Measurements from ENCODE around the gene C6. TPM values are rescaled to one million over a fixed set of nuclear protein-coding genes. Genes with fewer than 3 reads are reported as not detected.
A peak's percentile ranks its signal among the peaks of the same experiment; 100 is the strongest.

C6 gene
- total and polyA plus RNA-seq, 9 of the 15 experiments (the other 6 are each of a cell fraction or from before 2014, with no cell fraction given) = 0.09 TPM; not detected in 8

GRCh38 chr5:41181691-41182564, 31.4 kb downstream of the C6 start (continued):
- TF ChIP-seq PBX2 (CRISPR knock-in tag; IDR thresholded peaks at IDR 0.05; ENCODE audit: low read depth) (no peak), PBX2 (tag; conservative IDR thresholded peaks at IDR 0.05; ENCODE audit: low read depth) (peak; percentile 75), CXXC5 (CRISPR knock-in tag; IDR thresholded peaks at IDR 0.05) (no peak), ZNF311 (CRISPR knock-in tag; IDR thresholded peaks at IDR 0.05) (no peak)

- no peaks in the 10 kb centered on the region; the same call in 1 of the 2 replicates for H3K9me3 ChIP-seq (replicated peaks; ENCODE audit: control insufficient read depth, insufficient read depth, low read depth, low read length)
- no TSS peak for BruUV-seq (replicated peaks)
- CTCF ChIA-PET (ENCODE audit: low intra/inter-chr PET ratio) = no interaction called here
- TF ChIP-seq ZNF224 (CRISPR knock-in tag; IDR thresholded peaks at IDR 0.05) (no peak), KAT2B (IDR thresholded peaks at IDR 0.05; ENCODE audit: low read depth, low read length) (no peak), ZNF316 (IDR thresholded peaks at IDR 0.05) (no peak)
- TF ChIP-seq, protein P1, sequence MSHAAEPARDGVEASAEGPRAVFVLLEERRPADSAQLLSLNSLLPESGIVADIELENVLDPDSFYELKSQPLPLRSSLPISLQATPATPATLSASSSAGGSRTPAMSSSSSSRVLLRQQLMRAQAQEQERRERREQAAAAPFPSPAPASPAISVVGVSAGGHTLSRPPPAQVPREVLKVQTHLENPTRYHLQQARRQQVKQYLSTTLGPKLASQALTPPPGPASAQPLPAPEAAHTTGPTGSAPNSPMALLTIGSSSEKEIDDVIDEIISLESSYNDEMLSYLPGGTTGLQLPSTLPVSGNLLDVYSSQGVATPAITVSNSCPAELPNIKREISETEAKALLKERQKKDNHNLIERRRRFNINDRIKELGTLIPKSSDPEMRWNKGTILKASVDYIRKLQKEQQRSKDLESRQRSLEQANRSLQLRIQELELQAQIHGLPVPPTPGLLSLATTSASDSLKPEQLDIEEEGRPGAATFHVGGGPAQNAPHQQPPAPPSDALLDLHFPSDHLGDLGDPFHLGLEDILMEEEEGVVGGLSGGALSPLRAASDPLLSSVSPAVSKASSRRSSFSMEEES (CRISPR knock-in tag; IDR thresholded peaks at IDR 0.05) = no peak
Observed at GRCh38 chr5:41176952-41177351, 36.4 kb downstream of the C6 start.

More at GRCh38 chr5:41176952-41177351, 36.4 kb downstream of the C6 start:
- no peaks in the 10 kb centered on the region for H3K27me3 ChIP-seq (ENCODE audit: control insufficient read depth in 2 of 2, insufficient read depth in 2 of 2, low read length in 2 of 2)
- no peaks in the 10 kb centered on the region for H4K20me1 ChIP-seq (replicated peaks; ENCODE audit: control insufficient read depth, insufficient read depth, low read length)
- intact Hi-C loops (cut with micrococcal nuclease) = no loop called here
- FAIRE-seq (no peak), ATAC-seq (no peak), DNase-seq (ENCODE audit: extremely low read depth in 1 of 4, low spot score in 3 of 4) (no peak)
- H3K79me2 ChIP-seq (ENCODE audit: control insufficient read depth, insufficient read depth, low read length) = no peaks in the 10 kb centered on the region
- H3K4me3 ChIP-seq = no peak overlapping the region
- H3K27ac ChIP-seq (ENCODE audit: extremely low read depth, low read depth, low read length) = no peak overlapping the region
- H2AFZ ChIP-seq (ENCODE audit: low read depth, low read length) = no peak overlapping the region
- POLR2A ChIA-PET = no interaction called here
- in situ Hi-C loops (cut with MboI) = no loop called here
- H3K4me2 ChIP-seq (ENCODE audit: insufficient read depth, low read length) = no peak overlapping the region
- no peaks in the 10 kb centered on the region for H3K4me1 ChIP-seq (replicated peaks in 1 of 2; ENCODE audit: control insufficient read depth in 2 of 2, insufficient read depth in 2 of 2, low read length in 2 of 2)
- H3K9ac ChIP-seq (ENCODE audit: insufficient read depth in 1 of 2, low read depth in 2 of 2, low read length in 2 of 2) = no peak overlapping the region
- 2% methylated on average over 3 of the region's 3 CpGs for WGBS (ENCODE audit: insufficient coverage, low coverage, missing lambda C conversion rate)
- no peaks in the 10 kb centered on the region for H3K9me1 ChIP-seq (ENCODE audit: control insufficient read depth, insufficient read depth, low read length)
- no peaks in the 10 kb centered on the region for H3K36me3 ChIP-seq (ENCODE audit: control insufficient read depth, insufficient read depth, low read length)
